Measurements from ENCODE around the gene CELF6. TPM values are rescaled to one million over a fixed set of nuclear protein-coding genes. Genes with fewer than 3 reads are reported as not detected.
A peak's percentile ranks its signal among the peaks of the same experiment; 100 is the strongest.

CELF6 gene
- total and polyA plus RNA-seq, 2 experiments from 2014 or later = 0.40 to 2.4 TPM

- no peaks in the 10 kb centered on the region for H3K27me3 ChIP-seq
- 95% methylated on average over 1 of the region's 1 CpG for WGBS (ENCODE audit: low lambda C conversion rate, missing lambda C conversion rate)
- H3K9me2 ChIP-seq (replicated peaks; ENCODE audit: insufficient read depth) = no peaks in the 10 kb centered on the region
- H3K4me2 ChIP-seq = no peak overlapping the region
- no peaks in the 10 kb centered on the region for H3K9me3 ChIP-seq (ENCODE audit: low read depth)
- no peak overlapping the region for H2AFZ ChIP-seq
- H4K20me1 ChIP-seq (ENCODE audit: insufficient read depth, poor library complexity, severe bottlenecking) = peaks cover 2% of the 10 kb centered on the region
- no peak for TF ChIP-seq EZH2 (IDR thresholded peaks at IDR 0.05; ENCODE audit: borderline replicate concordance)
- TF ChIP-seq CTCF (IDR thresholded peaks at IDR 0.05; ENCODE audit: poor library complexity) = no peak
- TF ChIP-seq EZH2phosphoT487 (IDR thresholded peaks at IDR 0.05; ENCODE audit: low read depth, severe bottlenecking, unreplicated experiment) = no peak
- H3K79me2 ChIP-seq = no peaks in the 10 kb centered on the region
- peak overlapping the region; percentile 70 for H3K27ac ChIP-seq
- H3K4me1 ChIP-seq (ENCODE audit: insufficient read depth) = peaks cover 6% of the 10 kb centered on the region
- no peaks in the 10 kb centered on the region for H3K36me3 ChIP-seq (replicated peaks; ENCODE audit: insufficient read depth, low read depth)
- no peak for DNase-seq (ENCODE audit: low spot score)
- no peak overlapping the region for H3K4me3 ChIP-seq
Measured at GRCh38 chr15:72237853-72238224, 82.1 kb downstream of the CELF6 start.

GRCh38 chr15:72237029-72237852 is 82.7 kb downstream of the CELF6 start:
- no peaks in the 10 kb centered on the region for H3K9me3 ChIP-seq (ENCODE audit: low read depth)
- H3K36me3 ChIP-seq (replicated peaks; ENCODE audit: insufficient read depth, low read depth) = no peaks in the 10 kb centered on the region
- H3K4me1 ChIP-seq (ENCODE audit: insufficient read depth) = peaks cover 11% of the 10 kb centered on the region
- H3K27ac ChIP-seq = peak overlapping the region; percentile 70
- peak; percentile 80 for DNase-seq (ENCODE audit: low spot score)
- H4K20me1 ChIP-seq (ENCODE audit: insufficient read depth, poor library complexity, severe bottlenecking) = no peaks in the 10 kb centered on the region
- H3K79me2 ChIP-seq = no peaks in the 10 kb centered on the region
- peak overlapping the region; percentile 52 for H3K4me2 ChIP-seq
- no peaks in the 10 kb centered on the region for H3K9me2 ChIP-seq (replicated peaks; ENCODE audit: insufficient read depth)
- H3K4me3 ChIP-seq = no peak overlapping the region
- H3K27me3 ChIP-seq = no peaks in the 10 kb centered on the region
- no peak overlapping the region for H2AFZ ChIP-seq
- WGBS (ENCODE audit: low lambda C conversion rate, missing lambda C conversion rate) = 48% methylated on average over 3 of the region's 3 CpGs
- TF ChIP-seq CTCF (IDR thresholded peaks at IDR 0.05; ENCODE audit: poor library complexity) (no peak), EZH2phosphoT487 (IDR thresholded peaks at IDR 0.05; ENCODE audit: low read depth, severe bottlenecking, unreplicated experiment) (no peak), EZH2 (IDR thresholded peaks at IDR 0.05; ENCODE audit: borderline replicate concordance) (no peak)

- H3K9me3 ChIP-seq (ENCODE audit: low read depth) = no peaks in the 10 kb centered on the region
- no peaks in the 10 kb centered on the region for H3K9me2 ChIP-seq (replicated peaks; ENCODE audit: insufficient read depth)
- no peak overlapping the region for H3K4me3 ChIP-seq
- DNase-seq (ENCODE audit: low spot score) = no peak
- peak overlapping the region; percentile 52 for H3K4me2 ChIP-seq
- TF ChIP-seq EZH2 (IDR thresholded peaks at IDR 0.05; ENCODE audit: borderline replicate concordance) (no peak), EZH2phosphoT487 (IDR thresholded peaks at IDR 0.05; ENCODE audit: low read depth, severe bottlenecking, unreplicated experiment) (no peak), CTCF (IDR thresholded peaks at IDR 0.05; ENCODE audit: poor library complexity) (no peak)
- no peaks in the 10 kb centered on the region for H4K20me1 ChIP-seq (ENCODE audit: insufficient read depth, poor library complexity, severe bottlenecking)
- peak overlapping the region; percentile 42 for H3K27ac ChIP-seq
- 81% methylated on average over 2 of the region's 2 CpGs for WGBS (ENCODE audit: low lambda C conversion rate, missing lambda C conversion rate)
- H2AFZ ChIP-seq = no peak overlapping the region
- H3K36me3 ChIP-seq (replicated peaks; ENCODE audit: insufficient read depth, low read depth) = no peaks in the 10 kb centered on the region
- H3K79me2 ChIP-seq = no peaks in the 10 kb centered on the region
- H3K4me1 ChIP-seq (ENCODE audit: insufficient read depth) = peaks cover 11% of the 10 kb centered on the region
- no peaks in the 10 kb centered on the region for H3K27me3 ChIP-seq
Measured at GRCh38 chr15:72236381-72237003, 83.5 kb downstream of the CELF6 start.
